Astrocyte of the spinal cord (primary cell): ENCODE results near the gene C14orf119.

ENCODE experiments used
- DNase-seq: peaks from one replicate; pipeline ENCODE4 v3.0.0; 2011; ENCODE audit warnings: low read depth, low spot score
- H3K4me3 ChIP-seq: 2 replicates; pipeline ENCODE4 v1.5.1; 2011; ENCODE audit warnings: low read depth, mild to moderate bottlenecking, low read length, moderate library complexity
- CTCF ChIP-seq: IDR thresholded peaks from 2 replicates; pipeline ENCODE4 v1.5.1; 2012; ENCODE audit warnings: low read depth, mild to moderate bottlenecking, low read length, inconsistent platforms
- in situ Hi-C: cut with HindIII; loops from 2 replicates; pipeline ENCODE4 v1.10.0; 2017; ENCODE audit warnings: low sequenced_read_pairs

The C14orf119 gene

DNA sequence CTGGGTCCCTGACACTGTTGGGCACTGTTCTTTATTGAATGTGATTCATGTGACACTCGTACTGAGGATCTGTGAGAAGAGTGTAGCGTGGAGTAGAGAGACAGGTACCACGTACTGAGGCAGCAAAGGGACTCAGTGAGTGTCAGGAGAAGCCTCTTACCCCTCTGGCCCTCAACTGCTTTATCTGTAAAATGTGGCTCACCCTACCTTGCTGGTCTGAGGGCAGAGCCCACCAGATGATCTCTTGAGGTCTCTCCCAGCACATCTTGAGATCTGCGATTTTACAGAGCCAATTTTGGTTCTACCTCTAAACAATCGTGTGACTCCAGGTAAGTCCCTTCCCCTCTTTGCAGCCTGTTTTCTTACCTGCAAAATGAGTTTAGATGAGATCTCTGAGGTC, 20.6 kb downstream of the C14orf119 start:
- DNase-seq = no peak
- TF ChIP-seq CTCF = no peak
- no peak overlapping the region for H3K4me3 ChIP-seq
- in situ Hi-C loops = no loop called here

DNA sequence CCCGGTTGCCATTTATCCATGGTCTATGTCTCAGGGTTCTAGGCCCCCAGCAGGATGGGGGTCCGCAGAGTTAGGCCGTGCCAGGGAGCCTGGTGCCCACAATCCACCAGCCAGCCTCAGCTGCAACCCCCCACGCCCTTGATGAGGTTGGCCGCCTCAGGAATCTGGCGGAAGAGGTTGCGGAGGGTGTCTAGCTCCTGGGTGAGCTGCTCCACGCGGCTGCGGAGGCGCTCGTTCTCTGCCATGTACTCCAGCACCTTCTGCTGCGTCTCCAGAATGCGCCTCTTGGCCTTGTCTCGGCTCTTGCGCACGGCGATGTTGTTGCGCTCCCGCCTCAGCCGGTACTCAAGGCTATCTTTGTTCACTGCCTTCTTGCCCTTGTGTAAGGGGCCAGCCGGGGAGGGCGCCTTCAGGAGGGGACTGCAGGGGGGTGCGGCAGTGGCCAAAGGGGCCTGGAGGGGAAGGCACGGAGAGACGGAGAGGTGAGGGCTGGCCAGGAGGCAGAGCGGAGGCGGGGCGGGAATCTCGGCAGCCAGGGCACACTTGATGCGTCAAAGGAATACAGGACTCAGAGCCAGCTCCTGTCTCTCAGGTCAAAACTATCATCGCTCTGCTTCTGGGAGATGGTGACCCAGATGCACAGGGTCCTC, 22.2 kb downstream of the C14orf119 start:
- no peak overlapping the region for H3K4me3 ChIP-seq
- no peak for DNase-seq
- TF ChIP-seq CTCF = no peak
- in situ Hi-C loops = no loop called here

DNA sequence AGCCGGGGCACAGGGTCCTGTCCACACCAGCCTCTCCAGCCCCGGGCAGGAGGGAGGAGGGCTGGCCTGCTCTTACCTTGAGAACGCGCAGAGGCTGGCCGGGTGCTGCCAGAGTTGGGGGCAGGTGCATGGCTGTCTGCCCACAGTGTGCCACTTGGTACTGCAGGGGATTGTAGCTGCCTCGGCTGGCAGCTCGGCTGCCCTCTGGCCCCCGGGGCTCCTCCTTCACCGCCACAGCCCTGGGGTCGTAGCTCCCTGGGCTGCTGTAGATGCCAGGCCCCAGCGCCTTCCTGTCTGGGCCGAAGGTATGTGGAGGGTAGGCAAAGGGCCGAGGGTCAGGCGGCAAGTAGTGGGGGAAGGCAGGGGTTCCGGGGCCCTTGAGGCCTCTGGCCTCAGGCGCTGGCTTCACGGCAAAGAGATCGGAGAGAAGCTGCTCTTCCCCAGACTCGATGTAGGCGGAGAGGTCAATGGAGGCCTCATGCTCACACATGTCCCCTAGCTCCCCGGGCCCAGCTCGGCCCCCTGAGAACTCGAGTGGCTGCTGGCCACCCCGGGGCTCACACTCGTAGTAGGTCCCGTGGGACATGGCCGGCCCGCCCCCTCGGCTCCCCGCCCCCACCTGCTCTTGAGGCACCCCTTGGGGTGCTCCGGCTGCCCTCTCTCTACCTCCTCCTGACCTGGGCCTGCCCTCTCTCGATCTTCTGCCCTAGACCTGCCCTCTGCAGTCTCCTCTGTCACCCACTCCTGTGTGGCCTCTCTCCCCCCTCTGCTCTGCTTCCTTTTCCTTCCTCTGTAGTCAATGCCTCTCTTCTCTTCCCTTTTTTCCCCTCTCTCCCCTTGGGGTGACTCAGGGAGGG, 23.4 kb downstream of the C14orf119 start, which contains the start of gene CEBPE:
CEBPE (minus strand) TSS at position 750 of the 857 bp plus-strand sequence; CDS start at position 586, 164 bp downstream.
- in situ Hi-C loops = no loop called here
- TF ChIP-seq CTCF = no peak
- H3K4me3 ChIP-seq = no peak within 1 kb of the TSS
- DNase-seq = no peak

GRCh38 chr14:23119363-23120327, 24.3 kb downstream of the C14orf119 start:
- in situ Hi-C loops = no loop called here
- no peak for DNase-seq
- H3K4me3 ChIP-seq = no peak overlapping the region
- TF ChIP-seq CTCF = no peak

DNA sequence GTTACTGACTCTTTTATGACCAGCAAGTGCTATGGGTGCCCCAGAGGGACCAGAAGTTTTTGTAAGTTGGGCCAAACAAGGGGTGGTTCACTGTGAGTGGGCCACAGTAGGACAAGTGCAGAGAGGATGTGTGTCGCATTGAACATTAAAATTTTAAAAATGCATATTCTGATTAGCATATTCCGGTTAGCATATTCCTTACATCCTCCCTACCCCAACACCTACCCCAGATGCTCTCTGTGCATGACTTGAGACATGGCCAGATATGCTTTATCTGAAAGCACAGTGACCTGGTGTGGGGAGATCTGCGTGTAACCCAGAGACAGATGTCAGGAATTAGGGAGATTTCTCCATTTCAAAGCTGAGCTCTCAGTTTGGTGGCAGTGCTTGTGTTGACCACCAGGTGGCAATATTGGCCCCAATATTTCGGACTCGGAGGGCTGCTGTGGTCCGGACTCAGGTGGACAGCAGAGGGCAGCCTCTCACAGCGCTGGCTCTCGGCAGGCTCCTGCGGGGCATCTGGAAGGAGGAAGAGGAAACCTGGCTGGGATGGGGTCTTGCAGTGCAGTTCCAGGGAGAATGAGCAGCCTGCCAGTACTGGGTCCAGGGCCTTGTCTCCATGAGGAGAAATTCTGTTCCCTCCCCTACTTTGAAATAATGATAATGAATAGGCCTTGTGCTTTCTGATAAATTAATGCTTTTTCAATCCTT, 25.4 kb downstream of the C14orf119 start:
- DNase-seq = peak; percentile 86
- in situ Hi-C loops = no loop called here
- no peak overlapping the region for H3K4me3 ChIP-seq
- peak; percentile 100 for TF ChIP-seq CTCF
